ENCODE results near the gene LEF1.
"Not testable (repeated sequence)": the region's sequence is repeated elsewhere in the genome, so short reads cannot be mapped to it uniquely, and the experiment has no call there.

Gene LEF1

DNA sequence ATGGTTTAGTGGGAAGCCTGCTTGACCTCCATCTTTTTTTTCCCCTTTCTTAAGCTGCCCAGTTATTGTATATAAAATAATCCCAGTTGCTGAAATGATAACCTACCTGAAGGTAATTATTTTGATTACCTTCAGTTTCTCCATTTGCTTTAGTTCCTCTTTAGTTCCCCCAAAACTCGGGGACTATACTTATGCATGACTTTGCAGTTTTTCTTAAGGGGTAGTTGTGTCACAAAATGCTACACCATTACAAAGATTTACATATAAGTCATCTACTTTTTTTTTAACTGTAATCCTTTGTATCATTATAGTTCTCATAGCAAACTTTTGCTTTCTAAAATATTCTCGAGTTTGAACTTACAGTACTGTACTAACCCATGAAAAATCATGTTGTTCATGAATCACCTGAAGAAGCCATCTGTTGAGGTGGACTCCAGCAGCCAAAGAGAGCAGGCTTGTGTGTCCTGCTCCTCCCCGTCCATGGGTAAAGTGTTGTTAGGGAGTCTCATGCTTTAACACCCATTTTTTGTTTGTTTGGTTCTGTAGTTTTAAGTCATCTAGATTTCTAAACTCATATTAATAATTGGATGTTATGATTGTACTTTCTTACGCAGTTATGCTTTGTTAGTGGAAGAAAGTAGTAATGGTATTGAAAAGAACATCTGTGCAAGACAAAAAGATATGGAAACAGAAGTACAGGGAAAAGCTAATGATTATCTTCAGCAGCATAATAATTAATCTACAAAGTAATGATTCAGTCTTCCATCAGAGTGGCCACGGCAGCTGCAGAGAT lies 144.5 kb downstream of the LEF1 start:
- no peak for DNase-seq

DNA sequence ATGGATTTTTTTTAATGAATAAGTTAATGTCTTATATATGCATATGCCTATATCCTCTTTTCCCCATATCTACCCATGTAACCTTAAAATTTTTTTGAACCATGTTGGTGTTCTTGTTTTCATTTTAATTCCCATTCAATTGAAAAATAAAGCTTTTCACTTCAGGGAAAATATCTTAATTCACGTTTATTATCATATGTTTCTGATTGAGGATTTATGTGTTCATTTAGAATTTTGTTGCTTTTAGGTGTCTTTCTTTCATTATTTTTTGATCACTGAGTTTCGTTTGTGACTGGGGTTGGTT lies 149.9 kb downstream of the LEF1 start:
- no peak for DNase-seq

GRCh38 chr4:108018040-108018883 lies 150.5 kb downstream of the LEF1 start:
- DNase-seq: peak; percentile 67 to 69

- no peak for DNase-seq
These were observed 154.8 kb downstream of the LEF1 start for GRCh38 chr4:108013955-108014354.

GRCh38 chr4:108013327-108013726 lies 155.4 kb downstream of the LEF1 start:
- no peak for DNase-seq

DNA sequence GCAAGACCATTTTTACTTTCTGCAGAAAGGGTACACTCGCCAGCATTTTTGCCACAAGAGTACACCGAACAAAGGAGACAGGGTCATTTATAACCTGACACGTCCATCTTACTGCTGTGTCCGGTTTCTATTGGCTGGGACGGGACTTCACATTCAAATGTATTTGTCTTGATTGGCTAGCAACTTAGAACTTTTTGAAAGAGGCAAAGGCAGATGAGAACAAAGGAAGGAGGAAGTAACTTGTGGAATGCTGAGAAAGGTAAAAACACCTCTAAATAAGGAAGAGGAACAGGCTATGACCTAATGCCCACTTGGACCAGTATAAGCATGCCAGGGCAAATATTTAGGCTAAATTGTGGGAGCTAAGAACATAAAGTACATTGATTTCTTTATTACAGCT lies 156.3 kb downstream of the LEF1 start:
- not testable (repeated sequence) for DNase-seq

- DNase-seq: no peak
These were observed 158.6 kb downstream of the LEF1 start for GRCh38 chr4:108010167-108010566.

GRCh38 chr4:108008721-108009120 lies 160.0 kb downstream of the LEF1 start:
- DNase-seq: no peak

GRCh38 chr4:108007984-108008383 lies 160.7 kb downstream of the LEF1 start:
- no peak for DNase-seq

GRCh38 chr4:108006361-108006760 lies 162.4 kb downstream of the LEF1 start:
- DNase-seq: no peak

DNA sequence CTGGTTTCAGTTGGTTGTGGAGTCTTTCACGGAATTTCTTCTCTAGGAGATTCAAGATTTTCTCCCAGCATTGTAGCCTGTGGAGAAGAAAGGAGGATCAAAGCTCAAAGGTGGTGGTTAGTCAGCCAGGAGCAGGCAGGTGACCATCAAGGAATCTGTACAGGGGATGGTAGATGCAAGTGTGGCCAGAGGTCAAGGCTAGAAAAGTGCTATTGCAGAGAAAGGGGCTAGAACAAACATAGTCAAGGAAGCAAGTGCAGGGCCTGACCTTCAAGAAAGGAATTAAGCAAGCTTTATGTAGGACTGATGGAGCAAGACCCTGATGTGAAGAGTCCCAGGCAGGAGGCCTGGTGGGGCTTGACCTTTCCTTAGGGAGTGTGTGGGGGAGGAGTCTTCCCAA lies 162.9 kb downstream of the LEF1 start:
- DNase-seq: no peak

DNA sequence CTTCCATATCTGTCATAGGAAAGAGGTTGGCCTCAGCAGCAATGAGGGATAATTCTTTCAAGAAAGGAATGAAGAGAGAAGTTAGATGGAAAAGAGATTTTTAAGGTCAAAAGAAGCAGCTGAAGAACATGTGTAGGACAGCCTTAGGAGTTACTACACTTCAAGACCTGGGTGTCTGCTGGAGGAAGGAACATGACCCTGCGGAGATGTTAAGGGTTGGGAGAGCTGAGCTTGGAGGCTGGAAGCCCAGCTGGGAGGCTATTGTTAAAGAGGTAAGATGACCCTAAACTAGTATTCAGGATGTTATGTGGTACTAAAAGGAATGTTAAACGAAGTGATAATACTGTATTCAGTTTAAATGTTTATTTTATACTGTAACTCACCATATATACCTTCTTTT lies 164.1 kb downstream of the LEF1 start:
- no peak for DNase-seq

DNA sequence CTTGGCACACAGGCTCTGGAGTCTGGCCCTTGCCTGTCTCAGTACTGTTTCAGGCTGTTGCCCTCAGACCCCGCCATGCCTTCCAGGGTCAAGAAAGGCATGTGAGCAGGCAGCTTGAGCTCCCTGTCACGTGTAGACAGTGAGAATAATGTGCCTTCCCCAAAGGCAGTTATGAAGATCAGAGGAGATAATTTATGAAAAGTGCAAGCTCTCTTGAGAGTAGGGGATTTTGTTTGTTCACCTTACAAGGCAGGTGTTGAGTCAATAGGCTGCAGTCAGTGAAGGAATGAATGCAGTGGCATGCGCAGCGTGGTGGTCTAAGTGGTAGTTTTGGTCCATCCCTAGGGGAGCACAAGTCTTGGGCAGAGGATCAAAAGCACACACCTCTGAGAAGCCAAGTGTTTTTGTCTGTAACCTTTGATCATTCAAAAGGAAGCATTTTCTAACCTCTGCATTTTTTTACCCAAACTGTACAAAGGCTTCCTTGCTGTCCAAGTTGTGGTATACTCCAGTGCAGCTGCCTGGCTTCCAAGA lies 164.7 kb downstream of the LEF1 start:
- DNase-seq: no peak

GRCh38 chr4:108001540-108002135 lies 167.1 kb downstream of the LEF1 start:
- DNase-seq: no peak

DNA sequence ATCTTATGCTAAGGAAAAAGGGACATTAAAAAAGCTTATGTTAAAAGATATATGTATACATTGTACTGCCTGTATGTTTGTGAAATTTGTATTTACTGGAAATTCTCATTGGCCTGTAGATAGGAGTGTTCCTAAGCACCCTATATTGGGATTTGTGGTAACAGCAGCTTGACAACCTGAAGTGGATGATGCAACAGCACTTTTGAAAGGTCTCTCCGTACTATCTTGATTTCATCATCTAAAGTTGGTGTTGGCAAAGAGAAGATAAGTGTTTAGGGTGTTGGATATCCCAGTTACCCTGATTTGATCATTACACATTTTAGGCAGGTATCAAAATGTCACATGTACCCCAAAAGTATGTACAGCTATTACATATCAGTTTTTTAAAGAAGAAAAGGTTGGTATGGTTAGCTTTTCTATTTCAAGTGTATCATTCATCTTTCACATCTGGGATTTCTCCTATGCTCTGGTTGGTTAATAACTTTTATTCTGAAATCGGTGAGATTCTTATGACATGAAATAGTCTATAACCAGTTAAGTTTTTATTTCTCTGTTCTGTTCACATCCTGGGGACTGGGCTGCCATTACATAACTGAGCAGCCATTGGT lies 168.7 kb downstream of the LEF1 start:
- no peak for DNase-seq

DNA sequence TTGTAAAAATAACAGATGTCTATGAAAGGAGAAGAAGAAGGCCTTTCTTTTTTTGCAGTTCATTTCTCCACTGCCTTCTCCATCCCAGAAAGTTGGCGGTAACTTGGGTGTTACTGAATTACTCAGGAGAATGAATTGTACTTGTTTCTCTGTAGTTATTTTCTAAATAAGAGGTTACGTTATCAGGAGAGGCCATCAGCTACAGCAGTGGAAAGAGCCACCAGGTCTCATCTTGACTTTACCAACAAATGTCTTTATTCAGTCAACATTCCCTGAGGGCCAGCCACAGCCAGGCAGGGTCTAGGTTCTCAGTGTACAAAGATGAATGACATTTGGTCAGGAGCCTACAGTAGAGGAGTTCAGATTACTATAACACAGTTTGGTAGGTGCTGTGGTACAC lies 170.9 kb downstream of the LEF1 start:
- no peak for DNase-seq
